Activated B cell treated with CpG ODN at 0.5 μM for 24 hours (primary cell): ENCODE data around the gene TCF4. TPM values are rescaled to one million over a fixed set of nuclear protein-coding genes. Genes with fewer than 3 reads are reported as not detected.

Experiments
- ATAC-seq: fragments of 200-7000 bp; cut with Tn5 transposase; one replicate; pipeline ENCODE4 v1.10.0; 2021; ENCODE audit warnings: low read depth, mild to moderate bottlenecking, moderate library complexity
- CTCF ChIA-PET: fragments of 350-600 bp; sonication (Branson Sonifier 250); formaldehyde crosslinking; loops from one replicate; lab custom pipeline; 2021; ENCODE audit warnings: antibody characterized with exemption; lab: Charles Lee
- POLR2A ChIA-PET: fragments of 350-600 bp; sonication (Branson Sonifier 250); formaldehyde crosslinking; loops from one replicate; lab custom pipeline; 2021; ENCODE audit warnings: antibody characterized with exemption; lab: Charles Lee
- DNase-seq: peaks from one replicate; pipeline ENCODE4 v3.0.0; 2022
- H3K27ac Mint-ChIP-seq: one replicate; pipeline ENCODE4 v1.8.0; 2020; ENCODE audit warnings: mixed read lengths
- H3K27me3 Mint-ChIP-seq: one replicate; pipeline ENCODE4 v1.8.0; 2021; ENCODE audit warnings: mixed read lengths
- H3K36me3 Mint-ChIP-seq: one replicate; pipeline ENCODE4 v1.8.0; 2021; ENCODE audit warnings: low read depth, mixed read lengths
- H3K4me1 Mint-ChIP-seq: one replicate; pipeline ENCODE4 v1.8.0; 2021; ENCODE audit warnings: mixed read lengths
- H3K4me3 Mint-ChIP-seq: one replicate; pipeline ENCODE4 v1.8.0; 2020; ENCODE audit warnings: mild to moderate bottlenecking, mixed read lengths
- H3K9me3 Mint-ChIP-seq: one replicate; pipeline ENCODE4 v1.8.0; 2020; ENCODE audit warnings: mixed read lengths
- CTCF ChIP-seq: fragments of 200-600 bp; IDR thresholded peaks from one replicate; pipeline ENCODE4 v1.8.0; 2022; ENCODE audit warnings: antibody characterized with exemption, mild to moderate bottlenecking
- intact Hi-C: fragments of 100-400 bp; cut with micrococcal nuclease; formaldehyde crosslinking; loops from one replicate; pipeline ENCODE4 v1.15.1; 2024
- total RNA-seq: library from RNA; stranded (reverse); gene quantifications from 2 replicates; pipeline ENCODE4 v1.2.3, GENCODE V29; 2022

Gene TCF4
- total RNA-seq, 1 donor from 2014 or later: 270 TPM

GRCh38 chr18:55351980-55352714, 235.8 kb downstream of the TCF4 start:
- H3K4me1 Mint-ChIP-seq: peaks cover 26% of the 10 kb centered on the region
- ChIA-PET POLR2A (interaction anchor here (0.5 to 0.6 kb wide), 2 partner anchors 30 to 237 kb away, joined by 3 to 5 read pairs; no protein-coding TSS in a partner anchor), CTCF (interaction anchor here (0.7 to 1.1 kb wide), 4 partner anchors 9 to 117 kb away, joined by 3 to 4 read pairs (median 3); no protein-coding TSS in a partner anchor)
- intact Hi-C loops: no loop called here
- H3K9me3 Mint-ChIP-seq: no peaks in the 10 kb centered on the region
- H3K27me3 Mint-ChIP-seq: no peaks in the 10 kb centered on the region
- no peak overlapping the region for H3K27ac Mint-ChIP-seq
- ATAC-seq (no peak), DNase-seq (no peak)
- TF ChIP-seq CTCF: no peak
- H3K36me3 Mint-ChIP-seq: no peaks in the 10 kb centered on the region
- no peak overlapping the region for H3K4me3 Mint-ChIP-seq

GRCh38 chr18:55351241-55351691, 236.7 kb downstream of the TCF4 start:
- Mint-ChIP-seq H3K9me3 (no peaks in the 10 kb centered on the region), H3K36me3 (no peaks in the 10 kb centered on the region), H3K4me3 (no peak overlapping the region), H3K27me3 (no peaks in the 10 kb centered on the region), H3K27ac (no peak overlapping the region), H3K4me1 (peaks cover 26% of the 10 kb centered on the region)
- ChIA-PET POLR2A (no interaction called here), CTCF (no interaction called here)
- intact Hi-C loops: no loop called here
- DNase-seq (no peak), ATAC-seq (no peak)
- no peak for TF ChIP-seq CTCF

GRCh38 chr18:55349685-55350084, 238.3 kb downstream of the TCF4 start:
- ChIA-PET POLR2A (interaction anchor here (0.6 kb wide), 1 partner anchor 239 kb away, joined by 3 read pairs; no protein-coding TSS in a partner anchor), CTCF (interaction anchor here (2.0 kb wide), 1 partner anchor 66 kb away, joined by 8 read pairs; no protein-coding TSS in a partner anchor)
- no peak for ATAC-seq
- Mint-ChIP-seq H3K4me3 (no peak overlapping the region), H3K4me1 (peaks cover 26% of the 10 kb centered on the region), H3K27ac (no peak overlapping the region), H3K9me3 (no peaks in the 10 kb centered on the region), H3K36me3 (no peaks in the 10 kb centered on the region), H3K27me3 (no peaks in the 10 kb centered on the region)
- intact Hi-C loops: loop anchor here (1.0 kb wide), 1 partner anchor 8 kb away; no protein-coding TSS in a partner anchor
- no peak for DNase-seq
- TF ChIP-seq CTCF: no peak

DNA sequence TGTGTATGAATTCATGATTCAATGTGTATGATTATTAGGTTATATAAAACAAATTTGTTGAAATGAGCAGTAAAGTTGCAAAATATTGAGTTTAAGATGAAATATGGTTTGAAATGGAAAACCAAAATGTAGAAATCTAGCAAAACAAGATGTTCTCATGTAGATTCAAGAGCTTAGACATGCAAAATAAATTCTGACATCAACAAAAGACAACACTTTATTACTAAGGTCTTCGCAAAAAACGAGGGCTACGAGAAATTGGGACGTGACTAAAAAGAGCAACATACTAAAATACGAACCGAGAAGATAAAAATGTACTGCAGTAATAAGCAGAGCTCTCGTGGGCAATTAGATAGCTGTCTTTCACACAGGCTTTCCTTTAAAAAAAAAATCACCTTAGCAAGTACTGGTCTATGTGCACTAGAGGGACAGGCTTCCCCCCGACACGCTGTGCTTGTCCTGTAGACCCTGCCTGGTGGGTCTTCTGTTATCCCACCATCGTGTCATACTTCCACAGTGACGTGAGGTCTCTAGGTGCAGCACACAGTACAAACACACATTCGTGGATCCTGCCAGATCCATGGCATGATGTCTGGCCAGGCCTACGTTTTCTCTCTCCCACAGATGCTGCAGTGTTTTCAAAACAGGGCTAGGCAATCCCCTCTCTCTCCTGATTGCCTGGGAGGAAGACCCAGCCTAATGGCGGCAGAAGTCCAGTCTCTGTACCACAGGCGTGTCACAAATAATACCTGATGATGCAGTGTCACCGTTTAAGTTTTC, 240.8 kb downstream of the TCF4 start:
- H3K4me1 Mint-ChIP-seq: peaks cover 20% of the 10 kb centered on the region
- H3K4me3 Mint-ChIP-seq: no peak overlapping the region
- H3K9me3 Mint-ChIP-seq: no peaks in the 10 kb centered on the region
- ATAC-seq (no peak), DNase-seq (no peak)
- no peak overlapping the region for H3K27ac Mint-ChIP-seq
- H3K36me3 Mint-ChIP-seq: no peaks in the 10 kb centered on the region
- ChIA-PET POLR2A (no interaction called here), CTCF (no interaction called here)
- intact Hi-C loops: loop anchor here (1.0 kb wide), 1 partner anchor 1228 kb away; no protein-coding TSS in a partner anchor
- H3K27me3 Mint-ChIP-seq: no peaks in the 10 kb centered on the region
- TF ChIP-seq CTCF: no peak

DNA sequence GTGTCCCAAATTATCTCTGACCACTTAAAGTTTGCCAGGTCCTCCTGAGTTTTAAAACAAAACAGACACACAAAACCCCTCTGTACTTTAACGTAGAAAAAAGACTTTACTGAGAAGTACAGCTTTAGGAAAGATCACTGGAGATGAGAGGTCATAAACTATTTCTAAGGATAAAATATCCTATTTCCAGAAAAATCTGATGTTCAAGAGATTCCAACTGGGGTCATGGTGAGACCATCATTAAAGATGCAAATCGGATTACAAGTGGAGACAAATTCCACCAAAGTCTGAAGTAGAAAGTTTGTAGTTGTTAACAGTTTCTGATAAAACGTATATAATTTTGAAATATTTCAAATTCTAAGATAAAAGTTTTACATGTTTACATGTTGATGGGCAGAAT, 241.6 kb downstream of the TCF4 start:
- H3K4me1 Mint-ChIP-seq: peaks cover 16% of the 10 kb centered on the region
- TF ChIP-seq CTCF: no peak
- CTCF ChIA-PET: no interaction called here
- POLR2A ChIA-PET: no interaction called here
- intact Hi-C loops: loop anchor here (1.0 kb wide), 1 partner anchor 1229 kb away; no protein-coding TSS in a partner anchor
- ATAC-seq (no peak), DNase-seq (no peak)
- H3K27me3 Mint-ChIP-seq: no peaks in the 10 kb centered on the region
- no peak overlapping the region for H3K27ac Mint-ChIP-seq
- H3K4me3 Mint-ChIP-seq: no peak overlapping the region
- H3K36me3 Mint-ChIP-seq: no peaks in the 10 kb centered on the region
- no peaks in the 10 kb centered on the region for H3K9me3 Mint-ChIP-seq
